HEK293 (cell line): ENCODE results near the gene KANK3.

Experiments
- CTCF ChIA-PET: fragments of 350-600 bp; formaldehyde crosslinking; extraction: SDS; loops from one replicate; lab custom pipeline; 2021; ENCODE audit warnings: antibody characterized with exemption; lab: Yijun Ruan, JAX
- POLR2A ChIA-PET: fragments of 300-600 bp; formaldehyde crosslinking; extraction: SDS; loops from one replicate; lab custom pipeline; 2020; ENCODE audit warnings: antibody characterized with exemption, inconsistent platforms; lab: Yijun Ruan, JAX
- H3K27ac ChIP-seq: fragments of 200-500 bp; sonication (Bioruptor generic); 2 replicates; pipeline ENCODE4 v1.5.1; 2014; ENCODE audit warnings: low read depth, low read length, control low read depth, inconsistent platforms; ENCODE audit errors: extremely low read depth
- H3K36me3 ChIP-seq, 2 experiments: fragments of 200-500 bp in 1 of 2; sonication (Bioruptor generic) in 1 of 2; 1 replicate in 1 of 2; 2 replicates in 1 of 2; pipeline ENCODE4 v1.5.1; 2014 to 2017; ENCODE audit warnings: inconsistent platforms in 2 of 2, low read length in 2 of 2; ENCODE audit not compliant: control insufficient read depth in 2 of 2, insufficient read depth in 1 of 2
- H3K4me1 ChIP-seq: fragments of 200-500 bp; sonication (Bioruptor generic); 2 replicates; pipeline ENCODE4 v1.5.1; 2014; ENCODE audit warnings: mild to moderate bottlenecking, low read length, inconsistent platforms; ENCODE audit not compliant: control insufficient read depth, insufficient read depth
- H3K4me3 ChIP-seq: 2 replicates; pipeline ENCODE4 v1.5.1; 2011; ENCODE audit warnings: low read depth, mild to moderate bottlenecking, control low read depth, low read length, moderate library complexity
- H3K9me3 ChIP-seq: fragments of 200-500 bp; sonication (Bioruptor generic); 2 replicates; pipeline ENCODE4 v1.5.1; 2014; ENCODE audit warnings: low read depth, low read length, inconsistent platforms; ENCODE audit not compliant: control insufficient read depth, insufficient read depth
- CTCF ChIP-seq: fragments of 450-650 bp; formaldehyde crosslinking; IDR thresholded peaks from 2 replicates; pipeline ENCODE4 v1.5.1; 2016; ENCODE audit warnings: missing biosample characterization, missing genetic modification characterization
- GLIS2 ChIP-seq: fragments of 450-650 bp; formaldehyde crosslinking; IDR thresholded peaks from 2 replicates; pipeline ENCODE4 v1.5.1; 2016; ENCODE audit warnings: missing biosample characterization, missing genetic modification characterization
- HOXA7 ChIP-seq: sonication (generic); formaldehyde crosslinking; IDR thresholded peaks from 2 replicates; pipeline ENCODE4 v1.8.1; 2022; ENCODE audit warnings: missing genetic modification reagents, borderline replicate concordance
- HOXC10 ChIP-seq: sonication (generic); formaldehyde crosslinking; IDR thresholded peaks from 2 replicates; pipeline ENCODE4 v1.8.1; 2023; ENCODE audit warnings: mild to moderate bottlenecking, missing genetic modification reagents
- KLF10 ChIP-seq: fragments of 450-650 bp; IDR thresholded peaks from 2 replicates; pipeline ENCODE4 v1.5.1; 2018; ENCODE audit warnings: missing biosample characterization, mild to moderate bottlenecking, missing genetic modification characterization
- OSR2 ChIP-seq: fragments of 450-650 bp; formaldehyde crosslinking; IDR thresholded peaks from 2 replicates; pipeline ENCODE4 v1.5.1; 2016; ENCODE audit warnings: missing biosample characterization, missing genetic modification characterization
- PATZ1 ChIP-seq: fragments of 450-650 bp; formaldehyde crosslinking; IDR thresholded peaks from 2 replicates; pipeline ENCODE4 v1.5.1; 2016; ENCODE audit warnings: missing biosample characterization, missing genetic modification characterization
- RBAK ChIP-seq: fragments of 450-650 bp; formaldehyde crosslinking; IDR thresholded peaks from 2 replicates; pipeline ENCODE4 v1.5.1; 2016; ENCODE audit warnings: missing biosample characterization, missing genetic modification characterization
- SCRT2 ChIP-seq: fragments of 450-650 bp; formaldehyde crosslinking; IDR thresholded peaks from 2 replicates; pipeline ENCODE4 v1.5.1; 2016; ENCODE audit warnings: missing biosample characterization, missing genetic modification characterization
- YY1 ChIP-seq: fragments of 450-650 bp; formaldehyde crosslinking; IDR thresholded peaks from 2 replicates; pipeline ENCODE4 v1.5.1; 2018; ENCODE audit warnings: missing biosample characterization, missing genetic modification characterization
- ZBTB17 ChIP-seq: fragments of 450-650 bp; formaldehyde crosslinking; IDR thresholded peaks from 2 replicates; pipeline ENCODE4 v1.5.1; 2016; ENCODE audit warnings: missing biosample characterization, missing genetic modification characterization
- ZBTB20 ChIP-seq: fragments of 450-650 bp; formaldehyde crosslinking; IDR thresholded peaks from 2 replicates; pipeline ENCODE4 v1.5.1; 2016; ENCODE audit warnings: missing biosample characterization, missing genetic modification characterization
- ZFHX2 ChIP-seq: fragments of 450-650 bp; formaldehyde crosslinking; conservative IDR thresholded peaks from 2 replicates; pipeline ENCODE4 v1.5.1; 2016; ENCODE audit warnings: missing biosample characterization, missing genetic modification characterization
- ZFP3 ChIP-seq: fragments of 450-650 bp; formaldehyde crosslinking; IDR thresholded peaks from 2 replicates; pipeline ENCODE4 v1.5.1; 2016; ENCODE audit warnings: low read depth, missing biosample characterization, missing genetic modification characterization
- ZFP69B ChIP-seq: fragments of 450-650 bp; formaldehyde crosslinking; IDR thresholded peaks from 2 replicates; pipeline ENCODE4 v1.5.1; 2016; ENCODE audit warnings: missing biosample characterization, missing genetic modification characterization
- ZNF146 ChIP-seq: fragments of 450-650 bp; formaldehyde crosslinking; IDR thresholded peaks from 2 replicates; pipeline ENCODE4 v1.5.1; 2016; ENCODE audit warnings: missing biosample characterization, missing genetic modification characterization
- ZNF274 ChIP-seq, 2 experiments: fragments of 200-500 bp in 1 of 2; fragments of 450-650 bp in 1 of 2; sonication (Bioruptor generic) in 1 of 2; formaldehyde crosslinking in 1 of 2; IDR thresholded peaks; 2 replicates each; pipeline versions ENCODE4 v1.5.1 to v1.6.1; 2014 to 2016; ENCODE audit warnings: borderline replicate concordance in 1 of 2, inconsistent platforms in 1 of 2, low read length in 1 of 2, missing biosample characterization in 1 of 2, missing genetic modification characterization in 1 of 2
- ZNF280C ChIP-seq: fragments of 450-650 bp; formaldehyde crosslinking; IDR thresholded peaks from 2 replicates; pipeline ENCODE4 v1.5.1; 2016; ENCODE audit warnings: missing biosample characterization, missing genetic modification characterization
- ZNF768 ChIP-seq: fragments of 450-650 bp; formaldehyde crosslinking; IDR thresholded peaks from 2 replicates; pipeline ENCODE4 v1.5.1; 2018; ENCODE audit warnings: missing biosample characterization, mild to moderate bottlenecking, missing genetic modification characterization
- ZNF785 ChIP-seq: fragments of 450-650 bp; formaldehyde crosslinking; IDR thresholded peaks from 2 replicates; pipeline ENCODE4 v1.5.1; 2016; ENCODE audit warnings: missing biosample characterization, missing genetic modification characterization
- ZNF792 ChIP-seq: fragments of 450-650 bp; formaldehyde crosslinking; IDR thresholded peaks from 2 replicates; pipeline ENCODE4 v1.5.1; 2016; ENCODE audit warnings: missing biosample characterization, missing genetic modification characterization
- ZNF837 ChIP-seq: fragments of 450-650 bp; formaldehyde crosslinking; IDR thresholded peaks from 2 replicates; pipeline ENCODE4 v1.5.1; 2016; ENCODE audit warnings: missing biosample characterization, missing genetic modification characterization
- ZSCAN16 ChIP-seq: fragments of 450-650 bp; formaldehyde crosslinking; IDR thresholded peaks from 2 replicates; pipeline ENCODE4 v1.5.1; 2016; ENCODE audit warnings: missing biosample characterization, missing genetic modification characterization
- ZSCAN18 ChIP-seq: fragments of 450-650 bp; formaldehyde crosslinking; IDR thresholded peaks from 2 replicates; pipeline ENCODE4 v1.5.1; 2016; ENCODE audit warnings: missing biosample characterization, missing genetic modification characterization
- ZSCAN23 ChIP-seq: fragments of 450-650 bp; formaldehyde crosslinking; IDR thresholded peaks from 2 replicates; pipeline ENCODE4 v1.5.1; 2016; ENCODE audit warnings: missing biosample characterization, missing genetic modification characterization
- ZSCAN30 ChIP-seq: fragments of 450-650 bp; IDR thresholded peaks from 2 replicates; pipeline ENCODE4 v1.5.1; 2018; ENCODE audit warnings: missing biosample characterization, mild to moderate bottlenecking, missing genetic modification characterization, moderate library complexity

Gene KANK3

GRCh38 chr19:8324186-8325050, 18.6 kb downstream of the KANK3 start (continued):
- no peak for TF ChIP-seq RBAK
- no peak for TF ChIP-seq ZBTB17 (tag by site-specific recombination)
- TF ChIP-seq ZSCAN30 (tag by site-specific recombination): no peak
- TF ChIP-seq HOXA7: no peak
- no peak for TF ChIP-seq ZNF768
- no peak for TF ChIP-seq OSR2 (tag by site-specific recombination)
- no peak for TF ChIP-seq ZSCAN16 (tag by site-specific recombination)
- no peak for TF ChIP-seq ZNF792 (tag by site-specific recombination)
- TF ChIP-seq ZNF280C: no peak
- 0 out of 2 replicates have a peak, but pooled peaks have one; percentile 38 for TF ChIP-seq CTCF
- TF ChIP-seq HOXC10 (CRISPR knock-in tag): 0 out of 2 replicates have a peak, but pooled peaks have one; percentile 40
- TF ChIP-seq SCRT2 (tag by site-specific recombination): no peak
- no peak for TF ChIP-seq KLF10 (tag by site-specific recombination)
- no peak for TF ChIP-seq ZSCAN18 (tag by site-specific recombination)
- TF ChIP-seq ZFP69B: no peak
- TF ChIP-seq ZNF837 (tag by site-specific recombination): no peak
- TF ChIP-seq ZFHX2 (tag by site-specific recombination): peak; percentile 54
- peak; percentile 43 for TF ChIP-seq GLIS2 (tag by site-specific recombination)
- no peak for TF ChIP-seq ZNF785
- no peak for TF ChIP-seq ZNF146
- no peak for TF ChIP-seq YY1

- no peak overlapping the region for H3K4me3 ChIP-seq
- no peak overlapping the region for H3K27ac ChIP-seq
- peaks cover 7 to 32% of the 10 kb centered on the region in 2 experiments for H3K36me3 ChIP-seq
- POLR2A ChIA-PET: interaction anchor here (0.9 to 2.2 kb wide), 6 partner anchors 11 to 455 kb away, joined by 3 to 9 read pairs (median 4); no protein-coding TSS in a partner anchor
- CTCF ChIA-PET: interaction anchor here (0.7 to 1.4 kb wide), 3 partner anchors 10 to 20 kb away, joined by 3 to 5 read pairs (median 4); no protein-coding TSS in a partner anchor
- H3K9me3 ChIP-seq: no peaks in the 10 kb centered on the region
- peaks cover 5% of the 10 kb centered on the region; the same call in 1 of the 2 replicates for H3K4me1 ChIP-seq
- TF ChIP-seq PATZ1 (0 out of 2 replicates have a peak, but pooled peaks have one; percentile 15), ZSCAN23 (no peak), ZBTB20 (tag by site-specific recombination) (peak; percentile 25; the same call in 1 of the 2 replicates), ZNF274 (IDR thresholded peaks at IDR 0.05; ENCODE audit: low read length) (no peak), ZNF274 (tag by site-specific recombination; IDR thresholded peaks at IDR 0.05; ENCODE audit: borderline replicate concordance) (no peak), ZFP3 (tag by site-specific recombination) (peak; percentile 73; the same call in 1 of the 2 replicates)
Observed at GRCh38 chr19:8323781-8324185, 19.3 kb downstream of the KANK3 start.
